ENCODE results near the gene ARL2BP. TPM values are rescaled to one million over a fixed set of nuclear protein-coding genes. Genes with fewer than 3 reads are reported as not detected.

ARL2BP gene
- total and polyA plus RNA-seq, 2 of the 13 experiments (the other 11 are each of a cell fraction or from before 2014, with no cell fraction given), result 64.3 to 67.6 TPM

- TF ChIP-seq ZNF589 (CRISPR knock-in tag; conservative IDR thresholded peaks at IDR 0.05) (no peak), IRF9 (CRISPR knock-in tag; IDR thresholded peaks at IDR 0.05; ENCODE audit: borderline replicate concordance) (peak; percentile 3; the same call in 1 of the 2 replicates), AHDC1 (CRISPR knock-in tag; IDR thresholded peaks at IDR 0.05; ENCODE audit: borderline replicate concordance) (peak; percentile 78; the same call in 1 of the 2 replicates), SP140L (CRISPR knock-in tag; IDR thresholded peaks at IDR 0.05; ENCODE audit: borderline replicate concordance) (0 out of 2 replicates have a peak, but pooled peaks have one; percentile 22), PRDM4 (CRISPR knock-in tag; IDR thresholded peaks at IDR 0.05; ENCODE audit: borderline replicate concordance) (0 out of 2 replicates have a peak, but pooled peaks have one; percentile 46), AKNA (CRISPR knock-in tag; IDR thresholded peaks at IDR 0.05; ENCODE audit: borderline replicate concordance) (peak; percentile 93), ZNF883 (CRISPR knock-in tag; IDR thresholded peaks at IDR 0.05; ENCODE audit: not compliant biosample characterization) (no peak), ZNF382 (CRISPR knock-in tag; IDR thresholded peaks at IDR 0.05; ENCODE audit: borderline replicate concordance) (no peak), DMAP1 (CRISPR knock-in tag; IDR thresholded peaks at IDR 0.05) (peak; percentile 50; the same call in 1 of the 2 replicates), ZNF768 (CRISPR knock-in tag; IDR thresholded peaks at IDR 0.05) (peak; percentile 61), ZNF841 (CRISPR knock-in tag; IDR thresholded peaks at IDR 0.05; ENCODE audit: borderline replicate concordance) (no peak), MEF2D (CRISPR knock-in tag; IDR thresholded peaks at IDR 0.05) (peak; percentile 96)
These were observed 54.8 kb downstream of the ARL2BP start (continued) for GRCh38 chr16:57299719-57300386.
